ENCODE measurements around the gene IGSF21.
"Not testable (repeated sequence)": the region's sequence is repeated elsewhere in the genome, so short reads cannot be mapped to it uniquely, and the experiment has no call there.

The IGSF21 gene

GRCh38 chr1:18145851-18146618, 38.4 kb downstream of the IGSF21 start:
- DNase-seq (ENCODE audit: low read depth): no peak

GRCh38 chr1:18146886-18147285, 39.3 kb downstream of the IGSF21 start:
- no peak for DNase-seq (ENCODE audit: low read depth)

DNA sequence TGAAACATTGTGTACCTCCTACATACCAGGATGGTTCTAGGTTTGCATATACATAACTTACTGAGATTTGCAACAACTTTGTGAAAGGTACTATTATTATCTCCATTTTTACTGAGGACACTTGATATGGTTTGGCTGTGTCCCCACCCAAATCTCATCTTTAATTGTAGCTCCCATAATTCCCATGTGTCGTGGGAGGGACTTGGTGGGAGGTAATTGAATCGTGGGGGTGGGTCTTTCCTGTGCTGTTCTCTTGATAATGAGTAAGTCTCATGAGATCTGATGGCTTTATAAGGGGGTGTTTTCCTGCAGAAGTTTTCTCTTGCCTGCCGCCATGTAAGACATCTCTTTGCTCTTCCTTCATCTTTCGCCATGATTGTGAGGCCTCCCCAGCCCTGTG, 40.1 kb downstream of the IGSF21 start:
- DNase-seq (ENCODE audit: low read depth): no peak

DNA sequence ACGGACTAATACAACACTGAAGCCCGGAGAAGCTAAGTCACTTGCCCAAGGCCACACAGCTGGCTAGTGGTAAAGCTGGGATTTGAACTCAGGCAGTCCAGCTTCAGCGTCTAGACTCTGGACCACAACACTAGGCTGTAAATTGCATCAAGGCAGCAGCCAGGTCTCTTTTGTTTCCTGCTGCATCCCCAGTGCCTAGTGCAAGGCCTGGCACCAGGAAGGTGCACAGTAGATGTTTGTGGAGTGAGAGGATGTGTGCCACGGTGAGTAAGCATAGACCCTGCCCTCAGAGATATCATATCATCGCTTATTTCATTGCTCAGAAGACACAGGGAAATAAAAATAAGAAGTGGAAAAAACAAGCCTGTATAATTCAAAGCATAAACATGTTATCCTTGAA, 40.9 kb downstream of the IGSF21 start:
- no peak for DNase-seq (ENCODE audit: low read depth)

- no peak for DNase-seq (ENCODE audit: low read depth)
Observed at GRCh38 chr1:18149027-18149641, 41.5 kb downstream of the IGSF21 start.

DNA sequence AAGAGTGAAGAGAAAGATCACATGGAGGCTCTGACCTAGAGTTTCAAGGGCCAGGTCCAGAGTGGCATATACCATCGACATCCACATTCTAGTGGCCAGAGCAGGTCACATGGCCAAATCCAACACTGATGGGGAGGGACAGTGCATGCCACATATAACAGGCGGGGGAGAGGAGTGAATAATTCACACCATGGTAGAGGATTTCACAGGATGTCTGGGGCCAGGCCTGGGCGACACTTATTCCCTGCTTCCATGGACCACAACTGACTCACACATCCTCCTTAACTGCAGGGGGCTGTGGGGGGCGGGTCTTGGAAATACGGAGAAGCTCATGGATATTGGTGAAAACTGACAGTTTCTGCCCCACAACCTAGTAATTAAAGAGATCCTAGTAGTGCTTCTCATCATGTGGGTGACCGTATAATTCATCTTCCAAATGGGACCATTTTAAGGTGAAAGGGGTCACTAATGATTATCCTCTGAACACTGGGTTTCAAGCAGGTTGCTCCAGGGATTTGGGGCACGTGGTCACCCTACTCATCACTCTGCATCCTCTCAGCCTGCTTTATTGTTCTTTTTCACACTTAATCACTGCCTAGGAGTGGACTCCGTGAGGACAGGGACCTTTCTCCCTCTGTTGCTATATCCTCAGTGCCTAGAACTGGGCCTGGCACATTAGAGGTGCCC, 44.0 kb downstream of the IGSF21 start:
- DNase-seq (ENCODE audit: low read depth): no peak

DNA sequence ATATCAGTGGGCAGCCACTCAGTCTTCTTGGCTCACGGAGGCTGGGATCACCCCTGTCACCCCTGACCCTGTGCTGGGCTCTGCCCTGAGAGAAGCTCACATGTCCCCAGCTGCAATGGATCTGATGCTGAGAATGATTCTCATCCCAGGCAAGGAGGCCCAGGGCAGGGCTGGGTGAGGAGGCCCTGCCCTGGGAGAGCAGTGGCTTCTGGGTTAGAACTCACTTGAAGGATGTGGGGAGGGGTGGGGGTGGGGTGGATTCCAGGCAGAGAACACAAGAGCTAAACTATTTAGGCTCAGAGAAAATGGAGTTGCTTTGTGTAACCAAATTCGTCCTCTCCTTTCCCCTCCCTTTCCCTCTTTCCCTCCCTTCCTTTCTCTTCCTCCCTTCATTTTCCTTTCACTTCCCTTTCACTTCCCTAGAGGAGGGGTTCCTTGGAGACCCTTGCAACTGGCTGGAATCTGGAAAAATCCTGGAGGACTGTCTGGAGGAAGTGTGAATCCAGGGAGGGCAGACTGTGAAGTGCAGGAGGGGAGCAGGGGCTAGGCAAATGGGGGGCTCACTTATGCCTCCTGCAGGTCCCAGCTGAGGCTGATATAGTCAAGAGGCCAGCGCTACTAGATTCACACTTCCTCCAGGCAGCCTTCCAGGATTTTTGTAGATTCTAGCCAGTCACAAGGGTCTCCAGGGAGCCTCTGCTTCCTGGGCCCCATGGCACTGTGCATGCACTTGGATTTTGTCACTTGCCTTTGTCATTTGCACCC, 47.0 kb downstream of the IGSF21 start:
- DNase-seq (ENCODE audit: low read depth): no peak

DNA sequence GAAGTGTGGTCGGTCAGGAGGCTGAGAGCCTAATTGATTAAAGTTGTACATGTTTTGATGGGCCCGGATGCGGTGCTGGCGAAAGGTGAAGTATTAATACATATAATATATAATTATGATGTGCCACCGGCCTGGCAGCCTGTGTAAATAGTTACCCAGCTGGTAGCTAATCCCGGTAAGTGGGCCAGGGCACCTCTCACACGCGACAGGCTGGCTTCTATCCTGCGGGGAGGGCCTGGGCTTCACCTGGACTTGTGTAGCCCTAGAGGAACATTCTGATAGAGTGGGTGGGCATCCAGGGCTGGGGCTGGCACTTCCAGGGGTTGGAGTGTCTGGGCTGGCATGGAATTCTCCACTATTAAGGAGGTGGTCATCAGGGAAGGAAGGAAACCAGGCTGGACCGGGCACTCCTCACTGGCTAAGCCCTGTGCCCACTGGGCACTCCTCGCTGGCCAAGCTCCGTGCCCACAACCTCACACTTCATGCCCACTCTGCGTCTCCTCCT, 48.3 kb downstream of the IGSF21 start:
- no peak for DNase-seq (ENCODE audit: low read depth)

- DNase-seq (ENCODE audit: low read depth): no peak
Observed at GRCh38 chr1:18157352-18157751, 49.8 kb downstream of the IGSF21 start.

GRCh38 chr1:18157968-18158367, 50.4 kb downstream of the IGSF21 start:
- DNase-seq (ENCODE audit: low read depth): no peak

GRCh38 chr1:18158714-18159113, 51.1 kb downstream of the IGSF21 start:
- DNase-seq (ENCODE audit: low read depth): no peak

- DNase-seq (ENCODE audit: low read depth): no peak
Observed at GRCh38 chr1:18160290-18160942, 52.8 kb downstream of the IGSF21 start.

GRCh38 chr1:18161690-18162089, 54.1 kb downstream of the IGSF21 start:
- no peak for DNase-seq (ENCODE audit: low read depth)

DNA sequence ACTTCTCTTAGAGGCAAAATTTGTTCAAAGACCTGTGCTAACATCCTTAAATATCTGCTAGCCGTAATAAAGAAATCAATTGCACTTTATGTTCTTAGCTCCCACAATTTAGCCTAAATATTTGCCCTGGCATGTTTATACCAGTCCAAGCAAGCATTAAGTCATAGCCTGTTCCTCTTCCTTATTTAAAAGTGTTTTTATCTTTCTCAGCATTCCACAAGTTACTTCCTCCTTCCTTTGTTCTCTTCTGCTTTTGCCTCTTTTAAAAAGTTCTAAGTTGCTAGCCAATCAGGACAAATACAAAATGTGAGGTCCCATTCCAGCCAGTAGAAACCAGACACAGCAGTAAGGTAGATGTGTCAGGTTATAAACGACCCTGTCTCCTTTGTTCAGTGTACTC, 58.0 kb downstream of the IGSF21 start:
- DNase-seq (ENCODE audit: low read depth): not testable (repeated sequence)

DNA sequence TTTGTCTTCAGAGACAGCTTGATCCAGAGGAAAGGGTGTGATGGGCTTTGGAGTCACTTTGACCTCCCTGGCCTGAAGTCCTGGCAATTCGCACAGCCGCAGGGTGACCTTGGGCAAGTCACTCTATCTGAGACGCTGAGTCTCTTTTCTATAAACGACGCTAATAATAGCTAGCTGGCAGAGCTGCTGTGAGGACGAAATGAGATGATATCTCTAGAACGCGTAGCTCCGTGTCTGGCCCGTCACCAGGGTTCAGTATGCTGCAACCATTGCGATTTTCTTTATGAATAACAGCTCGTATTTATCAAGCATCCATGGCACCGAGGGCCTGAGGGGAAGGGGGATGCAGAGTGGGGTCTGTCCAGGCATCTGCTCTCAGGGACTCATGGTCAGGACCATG, 58.7 kb downstream of the IGSF21 start:
- DNase-seq (ENCODE audit: low read depth): no peak

GRCh38 chr1:18166929-18167328, 59.3 kb downstream of the IGSF21 start:
- no peak for DNase-seq (ENCODE audit: low read depth)

GRCh38 chr1:18170444-18170843, 62.8 kb downstream of the IGSF21 start:
- no peak for DNase-seq (ENCODE audit: low read depth)

DNA sequence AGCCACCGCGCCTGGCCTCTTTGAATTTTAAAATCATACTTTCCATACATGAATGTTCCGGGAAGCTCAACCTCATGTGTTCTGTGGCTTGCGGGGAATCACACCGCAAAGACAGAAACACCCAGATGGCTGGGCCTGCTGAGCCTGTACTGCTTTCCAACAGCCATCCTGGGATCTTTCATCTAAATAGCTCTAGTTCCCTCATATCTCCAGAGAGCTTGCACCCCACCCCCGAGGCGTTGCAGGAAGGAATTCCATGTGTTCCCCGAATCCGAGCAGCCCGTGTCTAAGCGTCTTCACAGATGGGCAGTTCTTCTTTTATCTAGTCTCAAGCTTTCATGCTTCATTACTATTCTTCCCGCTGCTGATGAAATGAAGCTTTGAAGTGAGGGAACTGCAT, 66.4 kb downstream of the IGSF21 start:
- DNase-seq (ENCODE audit: low read depth): no peak

DNA sequence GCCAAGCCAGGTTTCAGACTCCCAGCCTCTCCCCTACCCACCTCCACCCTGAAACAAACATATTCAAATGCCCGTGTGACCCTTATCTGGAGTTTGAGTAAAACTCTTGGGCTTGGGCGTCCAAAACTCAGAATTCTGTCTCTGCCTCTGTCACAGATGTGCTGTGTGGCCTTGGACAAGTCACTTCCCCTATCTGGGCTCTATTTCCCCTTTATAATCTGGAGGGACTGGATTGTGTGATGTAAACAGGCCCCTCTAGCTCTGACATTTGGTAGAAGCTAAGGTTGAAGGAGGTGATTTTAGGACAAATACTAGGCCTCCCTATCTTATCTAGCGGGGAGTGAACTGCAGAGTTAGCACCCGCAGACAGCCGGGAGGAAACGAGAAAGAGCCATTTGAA, 67.5 kb downstream of the IGSF21 start:
- no peak for DNase-seq (ENCODE audit: low read depth)

DNA sequence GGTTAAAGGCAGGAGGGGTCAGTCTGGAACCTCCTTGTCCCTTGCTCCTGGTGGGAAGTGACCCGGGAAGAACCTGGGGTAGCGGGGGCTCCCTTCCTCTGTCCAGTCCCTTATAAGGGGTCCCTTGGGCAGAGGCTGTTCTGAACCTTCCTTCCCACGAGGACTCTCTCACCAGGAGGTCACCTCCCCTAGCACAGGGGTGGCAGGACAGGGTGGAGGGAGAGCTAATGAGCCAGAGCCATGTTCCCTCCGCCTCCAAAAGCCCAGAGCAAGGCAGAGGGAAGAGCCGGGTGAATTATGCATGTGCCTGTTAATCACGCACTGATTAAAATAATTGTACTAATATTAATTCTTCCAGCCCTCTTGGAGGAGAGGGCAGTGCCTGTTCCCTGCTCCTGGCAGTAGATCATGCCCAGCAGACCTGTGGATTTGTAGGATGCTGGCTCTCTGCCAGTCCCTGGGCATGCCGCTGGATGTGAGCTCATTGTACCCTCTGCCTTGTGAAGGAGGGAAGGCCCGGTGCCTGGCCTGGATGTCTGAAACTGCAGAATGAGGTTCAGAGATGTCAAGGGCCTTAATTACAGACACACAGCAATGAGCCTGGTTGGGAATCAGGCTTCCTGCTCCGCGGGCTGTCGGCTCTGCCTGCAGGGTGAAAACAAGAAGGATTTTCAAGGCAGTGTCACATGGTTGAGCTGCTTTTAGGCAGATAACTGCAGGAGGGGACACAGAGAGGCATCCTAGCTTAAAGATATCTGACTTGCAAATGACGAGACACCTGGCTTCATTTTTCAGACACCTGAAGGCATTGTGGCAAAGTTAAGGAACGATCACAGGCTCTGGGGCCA, 68.2 kb downstream of the IGSF21 start:
- DNase-seq (ENCODE audit: low read depth): no peak

GRCh38 chr1:18176619-18177018, 69.0 kb downstream of the IGSF21 start:
- no peak for DNase-seq (ENCODE audit: low read depth)

All from fibroblast of the conjunctiva (primary cell).